Activated CD8-positive, alpha-beta T cell treated with anti-CD3 and anti-CD28 coated beads, Interleukin-2, amount 10 ng/mL, durations not matched to agents 7 days and 5 days (primary cell): ENCODE data around the gene GDPD3. TPM values are rescaled to one million over a fixed set of nuclear protein-coding genes. Genes with fewer than 3 reads are reported as not detected.

Experiments used
- ATAC-seq: fragments of 150-1000 bp; cut with Tn5 transposase; one replicate; pipeline ENCODE4 v1.10.0; 2021; ENCODE audit warnings: moderate library complexity
- CTCF ChIA-PET: fragments of 350-600 bp; sonication (Branson Sonifier 250); formaldehyde crosslinking; loops from one replicate; lab custom pipeline; 2021; ENCODE audit warnings: antibody characterized with exemption; lab: Charles Lee
- POLR2A ChIA-PET: fragments of 350-600 bp; sonication (Branson Sonifier 250); formaldehyde crosslinking; loops from one replicate; lab custom pipeline; 2021; ENCODE audit warnings: antibody characterized with exemption; lab: Charles Lee
- DNase-seq: peaks from one replicate; pipeline ENCODE4 v3.0.0-alpha.2; 2020
- H3K27ac Mint-ChIP-seq: one replicate; pipeline ENCODE4 v1.8.0; 2021; ENCODE audit warnings: mild to moderate bottlenecking, mixed read lengths
- H3K27me3 Mint-ChIP-seq: one replicate; pipeline ENCODE4 v1.8.0; 2021; ENCODE audit warnings: low read depth, mixed read lengths
- H3K36me3 Mint-ChIP-seq: one replicate; pipeline ENCODE4 v1.8.0; 2021; ENCODE audit warnings: low read depth, mixed read lengths
- H3K4me1 Mint-ChIP-seq: one replicate; pipeline ENCODE4 v1.8.0; 2021; ENCODE audit warnings: low read depth, mixed read lengths
- H3K4me3 Mint-ChIP-seq: one replicate; pipeline ENCODE4 v1.8.0; 2021; ENCODE audit warnings: mild to moderate bottlenecking, mixed read lengths
- H3K9me3 Mint-ChIP-seq: one replicate; pipeline ENCODE4 v1.8.0; 2022; ENCODE audit warnings: mixed read lengths; ENCODE audit not compliant: insufficient read depth
- total RNA-seq, 2 experiments: library from RNA; stranded (reverse); gene quantifications; one replicate each; pipeline ENCODE4 v1.2.3, GENCODE V29; 2021

GDPD3 gene
- total RNA-seq, 2 experiments from 2014 or later = 10.5 to 12.6 TPM

GRCh38 chr16:30085820-30086219 lies 27.5 kb downstream of the GDPD3 start:
- no peak overlapping the region for H3K4me3 Mint-ChIP-seq
- ChIA-PET POLR2A (no interaction called here), CTCF (no interaction called here)
- H3K27me3 Mint-ChIP-seq = no peaks in the 10 kb centered on the region
- peaks cover 31% of the 10 kb centered on the region for H3K4me1 Mint-ChIP-seq
- H3K9me3 Mint-ChIP-seq = no peaks in the 10 kb centered on the region
- DNase-seq = no peak
- ATAC-seq = no peak
- peaks cover 43% of the 10 kb centered on the region for H3K36me3 Mint-ChIP-seq
- no peak overlapping the region for H3K27ac Mint-ChIP-seq

GRCh38 chr16:30085247-30085646 lies 28.1 kb downstream of the GDPD3 start:
- H3K27me3 Mint-ChIP-seq = no peaks in the 10 kb centered on the region
- H3K36me3 Mint-ChIP-seq = peaks cover 46% of the 10 kb centered on the region
- H3K4me1 Mint-ChIP-seq = peaks cover 26% of the 10 kb centered on the region
- ChIA-PET POLR2A (interaction anchor here (0.5 to 0.7 kb wide), 3 partner anchors 8 to 945 kb away, joined by 3 read pairs; no protein-coding TSS in a partner anchor), CTCF (no interaction called here)
- no peaks in the 10 kb centered on the region for H3K9me3 Mint-ChIP-seq
- no peak overlapping the region for H3K27ac Mint-ChIP-seq
- no peak overlapping the region for H3K4me3 Mint-ChIP-seq
- ATAC-seq (no peak), DNase-seq (no peak)

GRCh38 chr16:30084816-30085159 lies 28.5 kb downstream of the GDPD3 start:
- no peak for DNase-seq
- peaks cover 48% of the 10 kb centered on the region for H3K36me3 Mint-ChIP-seq
- no peaks in the 10 kb centered on the region for H3K9me3 Mint-ChIP-seq
- H3K4me1 Mint-ChIP-seq = peaks cover 22% of the 10 kb centered on the region
- H3K27ac Mint-ChIP-seq = no peak overlapping the region
- no peak for ATAC-seq
- H3K4me3 Mint-ChIP-seq = no peak overlapping the region
- H3K27me3 Mint-ChIP-seq = no peaks in the 10 kb centered on the region
- ChIA-PET CTCF (no interaction called here), POLR2A (interaction anchor here (0.5 to 1.0 kb wide), 4 partner anchors 9 to 945 kb away, joined by 3 read pairs; no protein-coding TSS in a partner anchor)

- H3K4me3 Mint-ChIP-seq = no peak overlapping the region
- no peaks in the 10 kb centered on the region for H3K9me3 Mint-ChIP-seq
- ChIA-PET CTCF (no interaction called here), POLR2A (interaction anchor here (0.5 to 1.0 kb wide), 3 partner anchors 9 to 944 kb away, joined by 3 read pairs; no protein-coding TSS in a partner anchor)
- DNase-seq (no peak), ATAC-seq (peak; percentile 17)
- peaks cover 21% of the 10 kb centered on the region for H3K4me1 Mint-ChIP-seq
- peak overlapping the region; percentile 36 for H3K27ac Mint-ChIP-seq
- no peaks in the 10 kb centered on the region for H3K27me3 Mint-ChIP-seq
- H3K36me3 Mint-ChIP-seq = peaks cover 53% of the 10 kb centered on the region
Observed at GRCh38 chr16:30084096-30084815, 29.1 kb downstream of the GDPD3 start.

- DNase-seq (no peak), ATAC-seq (no peak)
- Mint-ChIP-seq H3K36me3 (peaks cover 58% of the 10 kb centered on the region), H3K4me1 (peaks cover 21% of the 10 kb centered on the region), H3K9me3 (no peaks in the 10 kb centered on the region), H3K27me3 (no peaks in the 10 kb centered on the region), H3K27ac (peak overlapping the region; percentile 69), H3K4me3 (no peak overlapping the region)
- CTCF ChIA-PET = interaction anchor here (1.4 kb wide), 1 partner anchor 8 kb away, joined by 8 read pairs; the partner anchor contains the start of gene TBX6
- POLR2A ChIA-PET = interaction anchor here (1.0 kb wide), 1 partner anchor 12 kb away, joined by 3 read pairs; no protein-coding TSS in a partner anchor
Observed at GRCh38 chr16:30083216-30084055, 29.9 kb downstream of the GDPD3 start.

GRCh38 chr16:30082545-30083090 lies 30.7 kb downstream of the GDPD3 start:
- Mint-ChIP-seq H3K27ac (peak overlapping the region; percentile 31), H3K4me1 (peaks cover 28% of the 10 kb centered on the region), H3K27me3 (no peaks in the 10 kb centered on the region), H3K36me3 (peaks cover 66% of the 10 kb centered on the region), H3K9me3 (no peaks in the 10 kb centered on the region), H3K4me3 (no peak overlapping the region)
- DNase-seq = no peak
- ChIA-PET CTCF (interaction anchor here (1.4 kb wide), 1 partner anchor 9 kb away, joined by 8 read pairs; the partner anchor contains the start of gene TBX6), POLR2A (no interaction called here)
- no peak for ATAC-seq

- Mint-ChIP-seq H3K36me3 (peaks cover 70% of the 10 kb centered on the region), H3K27ac (no peak overlapping the region), H3K27me3 (no peaks in the 10 kb centered on the region), H3K4me1 (peaks cover 46% of the 10 kb centered on the region), H3K4me3 (no peak overlapping the region), H3K9me3 (no peaks in the 10 kb centered on the region)
- no peak for DNase-seq
- CTCF ChIA-PET = interaction anchor here (1.8 to 2.7 kb wide), 2 partner anchors 12 to 24 kb away, joined by 5 to 18 read pairs; partner anchors contain the start of gene TBX6
- ATAC-seq = no peak
- POLR2A ChIA-PET = interaction anchor here (0.6 to 3.0 kb wide), 2 partner anchors 14 to 330 kb away, joined by 3 to 9 read pairs; partner anchors contain the start of gene ALDOA
Observed at GRCh38 chr16:30079480-30079879, 33.9 kb downstream of the GDPD3 start.

GRCh38 chr16:30078744-30079143 lies 34.6 kb downstream of the GDPD3 start:
- H3K4me1 Mint-ChIP-seq = peaks cover 43% of the 10 kb centered on the region
- no peak overlapping the region for H3K27ac Mint-ChIP-seq
- H3K36me3 Mint-ChIP-seq = peaks cover 66% of the 10 kb centered on the region
- no peak for DNase-seq
- ChIA-PET CTCF (interaction anchor here (2.7 kb wide), 1 partner anchor 13 kb away, joined by 18 read pairs; the partner anchor contains the start of gene TBX6), POLR2A (interaction anchor here (2.5 to 3.0 kb wide), 2 partner anchors 12 to 13 kb away, joined by 9 to 34 read pairs; partner anchors contain the start of genes ALDOA and TBX6)
- no peaks in the 10 kb centered on the region for H3K27me3 Mint-ChIP-seq
- H3K4me3 Mint-ChIP-seq = no peak overlapping the region
- no peak for ATAC-seq
- no peaks in the 10 kb centered on the region for H3K9me3 Mint-ChIP-seq

GRCh38 chr16:30077656-30078055 lies 35.7 kb downstream of the GDPD3 start:
- Mint-ChIP-seq H3K36me3 (peaks cover 60% of the 10 kb centered on the region), H3K4me3 (peak overlapping the region; percentile 93), H3K4me1 (peaks cover 43% of the 10 kb centered on the region), H3K9me3 (no peaks in the 10 kb centered on the region), H3K27ac (peak overlapping the region; percentile 98), H3K27me3 (no peaks in the 10 kb centered on the region)
- CTCF ChIA-PET = interaction anchor here (2.3 to 4.7 kb wide), 2 partner anchors 11 to 14 kb away, joined by 5 to 62 read pairs; partner anchors contain the start of gene TBX6
- ATAC-seq = no peak
- POLR2A ChIA-PET = interaction anchor here (1.5 to 4.4 kb wide), 5 partner anchors 11 to 108 kb away, joined by 8 to 41 read pairs (median 10); partner anchors contain the start of genes ALDOA, CORO1A and TBX6
- DNase-seq = no peak

GRCh38 chr16:30076276-30076791 lies 37.0 kb downstream of the GDPD3 start:
- peak; percentile 46 for ATAC-seq
- peak overlapping the region; percentile 98 for H3K27ac Mint-ChIP-seq
- H3K4me3 Mint-ChIP-seq = peak overlapping the region; percentile 93
- ChIA-PET POLR2A (interaction anchor here (0.6 to 4.4 kb wide), 8 partner anchors 10 to 109 kb away, joined by 3 to 41 read pairs (median 6); partner anchors contain the start of genes ALDOA, CORO1A and TBX6), CTCF (interaction anchor here (1.0 to 4.7 kb wide), 6 partner anchors 10 to 333 kb away, joined by 3 to 62 read pairs (median 6); partner anchors contain the start of genes ALDOA and TBX6)
- H3K27me3 Mint-ChIP-seq = no peaks in the 10 kb centered on the region
- H3K36me3 Mint-ChIP-seq = peaks cover 63% of the 10 kb centered on the region
- H3K9me3 Mint-ChIP-seq = no peaks in the 10 kb centered on the region
- H3K4me1 Mint-ChIP-seq = peaks cover 42% of the 10 kb centered on the region
- no peak for DNase-seq
